K562 (cell line): ENCODE results near the gene GAPDH. TPM values are rescaled to one million over a fixed set of nuclear protein-coding genes. Genes with fewer than 3 reads are reported as not detected.
A peak's percentile ranks its signal among the peaks of the same experiment; 100 is the strongest.

Experiments
- BRD9 ChIP-seq: fragments of 450-650 bp; IDR thresholded peaks from 2 replicates; pipeline ENCODE4 v1.6.1; 2018; ENCODE audit warnings: low read depth; ENCODE audit not compliant: partially characterized antibody
- DPF2 ChIP-seq: fragments of 450-650 bp; IDR thresholded peaks from 2 replicates; pipeline ENCODE4 v1.6.1; 2016
- FOSL1 ChIP-seq: fragments of 200-800 bp; sonication (Bioruptor generic); conservative IDR thresholded peaks from 2 replicates; pipeline ENCODE4 v1.6.1; 2016; ENCODE audit warnings: missing genetic modification characterization, missing compliant biosample characterization
- HMG20B ChIP-seq: fragments of 250-450 bp; sonication (Bioruptor Pico); IDR thresholded peaks from 2 replicates; pipeline ENCODE4 v1.5.0; 2021; ENCODE audit warnings: mild to moderate bottlenecking
- HNRNPLL ChIP-seq: fragments of 200-400 bp; formaldehyde crosslinking; IDR thresholded peaks from 2 replicates; pipeline ENCODE4 v1.6.1; 2017; ENCODE audit warnings: low read length, low read depth, mild to moderate bottlenecking; ENCODE audit not compliant: poor library complexity, severe bottlenecking
- MIER1 ChIP-seq: fragments of 450-650 bp; IDR thresholded peaks from 2 replicates; pipeline ENCODE4 v1.6.1; 2016; ENCODE audit warnings: antibody characterized with exemption, mild to moderate bottlenecking, low read depth
- NFYB ChIP-seq: IDR thresholded peaks from 2 replicates; pipeline ENCODE4 v1.6.1; 2011; ENCODE audit warnings: mild to moderate bottlenecking, moderate library complexity; ENCODE audit not compliant: insufficient read length; ENCODE audit errors: extremely low read depth
- TCF7L2 ChIP-seq: fragments of 150-350 bp; IDR thresholded peaks from 2 replicates; pipeline ENCODE4 v1.6.1; 2016; ENCODE audit warnings: low read depth, mild to moderate bottlenecking, low read length, moderate library complexity
- TRIM24 ChIP-seq, 2 experiments: fragments of 450-650 bp; IDR thresholded peaks; 2 replicates each; pipeline ENCODE4 v1.6.1; 2016
- ZKSCAN3 ChIP-seq: fragments of 250-450 bp; sonication (Bioruptor Pico); IDR thresholded peaks from 2 replicates; pipeline ENCODE4 v1.4.0; 2020
- ZNF217 ChIP-seq: sonication (generic); formaldehyde crosslinking; IDR thresholded peaks from 2 replicates; pipeline ENCODE4 v1.8.0; 2022; ENCODE audit warnings: mild to moderate bottlenecking, missing genetic modification reagents
- ZNF24 ChIP-seq: fragments of 450-650 bp; IDR thresholded peaks from 2 replicates; pipeline ENCODE4 v1.6.1; 2016
- ZNF354B ChIP-seq: fragments of 250-450 bp; sonication (Bioruptor Pico); IDR thresholded peaks from 2 replicates; pipeline ENCODE4 v1.4.0; 2020
- ZNF431 ChIP-seq: sonication (generic); formaldehyde crosslinking; IDR thresholded peaks from 2 replicates; pipeline ENCODE4 v1.8.0; 2022; ENCODE audit warnings: mild to moderate bottlenecking, missing genetic modification reagents
- ZNF445 ChIP-seq: fragments of 250-450 bp; sonication (Bioruptor Pico); IDR thresholded peaks from 2 replicates; pipeline ENCODE4 v1.4.0; 2020; ENCODE audit warnings: low read depth, mild to moderate bottlenecking, moderate library complexity
- polyA plus RNA-seq, 8 experiments: library from polyadenylated mRNA; depleted of rRNA in 4 of 8; stranded (reverse) in 5 of 8; unstranded in 3 of 8; fragments of >200 nt; fragmentation: Nextera tagmentation in 2 of 8; fragmentation: Illumina TruSeq in 1 of 8; extraction: Ambion mirVana in 2 of 8; extraction: Trizol in 1 of 8; gene quantifications; 2 replicates each; pipeline versions ENCODE4 v1.2.1 to v1.2.3, GENCODE V29; 2011 to 2014; ENCODE audit warnings: inconsistent platforms in 1 of 8, missing spikeins in 1 of 8
- total RNA-seq, 7 experiments: library from RNA; depleted of rRNA in 6 of 7; stranded (reverse); fragments of >200 nt in 6 of 7; fragmentation: Illumina TruSeq in 2 of 7; extraction: Trizol in 2 of 7; gene quantifications; 2 replicates each; pipeline versions ENCODE4 v1.2.1 to v1.2.3, GENCODE V29; 2011 to 2021; ENCODE audit warnings: low replicate concordance in 1 of 7
- TF ChIP-seq, protein P1 (sequence below): fragments of 450-650 bp; IDR thresholded peaks from 2 replicates; pipeline ENCODE4 v1.6.1; 2016; ENCODE audit warnings: missing biosample characterization, missing genetic modification characterization
- TF ChIP-seq, protein P2 (sequence below): fragments of 250-450 bp; sonication (Bioruptor Pico); IDR thresholded peaks from 2 replicates; pipeline ENCODE4 v1.5.0; 2021
- TF ChIP-seq, protein P3 (sequence below): conservative IDR thresholded peaks from 2 replicates; pipeline ENCODE4 v1.6.1; 2011; ENCODE audit warnings: low read depth, mild to moderate bottlenecking, low read length; ENCODE audit not compliant: control insufficient read depth
- TF ChIP-seq, protein P4 (sequence below): fragments of 450-650 bp; formaldehyde crosslinking; IDR thresholded peaks from 2 replicates; pipeline ENCODE4 v1.4.0; 2022; ENCODE audit warnings: mild to moderate bottlenecking, moderate library complexity
- TF ChIP-seq, protein P5 (sequence below): fragments of 450-650 bp; IDR thresholded peaks from 2 replicates; pipeline ENCODE4 v1.7.0; 2016; ENCODE audit warnings: borderline replicate concordance

The GAPDH gene
- total and polyA plus RNA-seq, 9 of the 15 experiments (the other 6 are each of a cell fraction or from before 2014, with no cell fraction given), result 2,206 to 6,793 (median 4,217) TPM

DNA sequence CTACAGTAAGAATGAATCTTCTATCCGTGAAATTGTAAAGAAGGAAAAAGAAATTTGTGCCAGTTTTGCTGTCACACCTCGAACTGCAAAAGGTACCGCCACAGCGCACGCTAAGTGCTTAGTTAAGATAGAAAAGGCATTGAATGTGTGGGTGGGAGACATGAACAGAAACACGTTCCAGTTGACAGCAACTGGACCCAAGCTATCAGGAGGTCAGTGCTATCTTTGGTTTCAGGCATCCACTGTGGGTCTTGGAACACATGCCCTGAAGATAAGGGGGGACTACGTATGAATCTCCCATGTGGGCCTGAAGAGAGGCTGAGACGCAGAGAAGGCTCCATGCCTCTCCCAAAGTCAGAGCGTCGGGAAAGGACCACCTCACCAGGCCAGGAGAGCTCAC lies 11.7 kb downstream of the GAPDH start (continued):
- TF ChIP-seq, protein P1, sequence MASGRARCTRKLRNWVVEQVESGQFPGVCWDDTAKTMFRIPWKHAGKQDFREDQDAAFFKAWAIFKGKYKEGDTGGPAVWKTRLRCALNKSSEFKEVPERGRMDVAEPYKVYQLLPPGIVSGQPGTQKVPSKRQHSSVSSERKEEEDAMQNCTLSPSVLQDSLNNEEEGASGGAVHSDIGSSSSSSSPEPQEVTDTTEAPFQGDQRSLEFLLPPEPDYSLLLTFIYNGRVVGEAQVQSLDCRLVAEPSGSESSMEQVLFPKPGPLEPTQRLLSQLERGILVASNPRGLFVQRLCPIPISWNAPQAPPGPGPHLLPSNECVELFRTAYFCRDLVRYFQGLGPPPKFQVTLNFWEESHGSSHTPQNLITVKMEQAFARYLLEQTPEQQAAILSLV (tag), result no peak
- TF ChIP-seq, protein P2, sequence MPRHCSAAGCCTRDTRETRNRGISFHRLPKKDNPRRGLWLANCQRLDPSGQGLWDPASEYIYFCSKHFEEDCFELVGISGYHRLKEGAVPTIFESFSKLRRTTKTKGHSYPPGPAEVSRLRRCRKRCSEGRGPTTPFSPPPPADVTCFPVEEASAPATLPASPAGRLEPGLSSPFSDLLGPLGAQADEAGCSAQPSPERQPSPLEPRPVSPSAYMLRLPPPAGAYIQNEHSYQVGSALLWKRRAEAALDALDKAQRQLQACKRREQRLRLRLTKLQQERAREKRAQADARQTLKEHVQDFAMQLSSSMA, result no peak
- TF ChIP-seq MIER1 (no peak), ZNF431 (CRISPR knock-in tag) (no peak), DPF2 (peak; percentile 73), ZNF354B (CRISPR knock-in tag) (no peak), HNRNPLL (peak; percentile 30), ZNF445 (CRISPR knock-in tag) (no peak), ZNF24 (no peak), FOSL1 (tag) (no peak), BRD9 (no peak), ZNF217 (CRISPR knock-in tag) (no peak), HMG20B (CRISPR knock-in tag) (no peak), NFYB (no peak), TCF7L2 (no peak), ZKSCAN3 (CRISPR knock-in tag) (no peak), TRIM24 (IDR thresholded peaks at IDR 0.05) (peak; percentile 52 to 77; a peak in 3 of 4 replicates)
- TF ChIP-seq, protein P3, sequence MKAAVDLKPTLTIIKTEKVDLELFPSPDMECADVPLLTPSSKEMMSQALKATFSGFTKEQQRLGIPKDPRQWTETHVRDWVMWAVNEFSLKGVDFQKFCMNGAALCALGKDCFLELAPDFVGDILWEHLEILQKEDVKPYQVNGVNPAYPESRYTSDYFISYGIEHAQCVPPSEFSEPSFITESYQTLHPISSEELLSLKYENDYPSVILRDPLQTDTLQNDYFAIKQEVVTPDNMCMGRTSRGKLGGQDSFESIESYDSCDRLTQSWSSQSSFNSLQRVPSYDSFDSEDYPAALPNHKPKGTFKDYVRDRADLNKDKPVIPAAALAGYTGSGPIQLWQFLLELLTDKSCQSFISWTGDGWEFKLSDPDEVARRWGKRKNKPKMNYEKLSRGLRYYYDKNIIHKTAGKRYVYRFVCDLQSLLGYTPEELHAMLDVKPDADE, result no peak
- TF ChIP-seq, protein P4, sequence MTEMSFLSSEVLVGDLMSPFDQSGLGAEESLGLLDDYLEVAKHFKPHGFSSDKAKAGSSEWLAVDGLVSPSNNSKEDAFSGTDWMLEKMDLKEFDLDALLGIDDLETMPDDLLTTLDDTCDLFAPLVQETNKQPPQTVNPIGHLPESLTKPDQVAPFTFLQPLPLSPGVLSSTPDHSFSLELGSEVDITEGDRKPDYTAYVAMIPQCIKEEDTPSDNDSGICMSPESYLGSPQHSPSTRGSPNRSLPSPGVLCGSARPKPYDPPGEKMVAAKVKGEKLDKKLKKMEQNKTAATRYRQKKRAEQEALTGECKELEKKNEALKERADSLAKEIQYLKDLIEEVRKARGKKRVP (CRISPR knock-in tag), result no peak
- TF ChIP-seq, protein P5, sequence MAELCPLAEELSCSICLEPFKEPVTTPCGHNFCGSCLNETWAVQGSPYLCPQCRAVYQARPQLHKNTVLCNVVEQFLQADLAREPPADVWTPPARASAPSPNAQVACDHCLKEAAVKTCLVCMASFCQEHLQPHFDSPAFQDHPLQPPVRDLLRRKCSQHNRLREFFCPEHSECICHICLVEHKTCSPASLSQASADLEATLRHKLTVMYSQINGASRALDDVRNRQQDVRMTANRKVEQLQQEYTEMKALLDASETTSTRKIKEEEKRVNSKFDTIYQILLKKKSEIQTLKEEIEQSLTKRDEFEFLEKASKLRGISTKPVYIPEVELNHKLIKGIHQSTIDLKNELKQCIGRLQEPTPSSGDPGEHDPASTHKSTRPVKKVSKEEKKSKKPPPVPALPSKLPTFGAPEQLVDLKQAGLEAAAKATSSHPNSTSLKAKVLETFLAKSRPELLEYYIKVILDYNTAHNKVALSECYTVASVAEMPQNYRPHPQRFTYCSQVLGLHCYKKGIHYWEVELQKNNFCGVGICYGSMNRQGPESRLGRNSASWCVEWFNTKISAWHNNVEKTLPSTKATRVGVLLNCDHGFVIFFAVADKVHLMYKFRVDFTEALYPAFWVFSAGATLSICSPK, result no peak
